Fibroblast of mammary gland (primary cell): ENCODE results near the gene P2RY8.

Source experiments
- DNase-seq: peaks from one replicate; pipeline ENCODE4 v3.0.0-alpha.2; 2010; ENCODE audit warnings: low read depth
- H3K4me3 ChIP-seq: 2 replicates; pipeline ENCODE4 v1.5.1; 2011; ENCODE audit warnings: low read depth, mild to moderate bottlenecking, low read length, moderate library complexity; ENCODE audit not compliant: control insufficient read depth
- TF ChIP-seq, protein P1 (sequence below): conservative IDR thresholded peaks from 2 replicates; pipeline ENCODE4 v1.5.1; 2011; ENCODE audit warnings: low read depth, low read length, inconsistent platforms; ENCODE audit not compliant: control insufficient read depth, insufficient read depth

Gene P2RY8

GRCh38 chrX:1465286-1466231, 71.4 kb downstream of the P2RY8 start:
- no peak for DNase-seq
- TF ChIP-seq, protein P1, sequence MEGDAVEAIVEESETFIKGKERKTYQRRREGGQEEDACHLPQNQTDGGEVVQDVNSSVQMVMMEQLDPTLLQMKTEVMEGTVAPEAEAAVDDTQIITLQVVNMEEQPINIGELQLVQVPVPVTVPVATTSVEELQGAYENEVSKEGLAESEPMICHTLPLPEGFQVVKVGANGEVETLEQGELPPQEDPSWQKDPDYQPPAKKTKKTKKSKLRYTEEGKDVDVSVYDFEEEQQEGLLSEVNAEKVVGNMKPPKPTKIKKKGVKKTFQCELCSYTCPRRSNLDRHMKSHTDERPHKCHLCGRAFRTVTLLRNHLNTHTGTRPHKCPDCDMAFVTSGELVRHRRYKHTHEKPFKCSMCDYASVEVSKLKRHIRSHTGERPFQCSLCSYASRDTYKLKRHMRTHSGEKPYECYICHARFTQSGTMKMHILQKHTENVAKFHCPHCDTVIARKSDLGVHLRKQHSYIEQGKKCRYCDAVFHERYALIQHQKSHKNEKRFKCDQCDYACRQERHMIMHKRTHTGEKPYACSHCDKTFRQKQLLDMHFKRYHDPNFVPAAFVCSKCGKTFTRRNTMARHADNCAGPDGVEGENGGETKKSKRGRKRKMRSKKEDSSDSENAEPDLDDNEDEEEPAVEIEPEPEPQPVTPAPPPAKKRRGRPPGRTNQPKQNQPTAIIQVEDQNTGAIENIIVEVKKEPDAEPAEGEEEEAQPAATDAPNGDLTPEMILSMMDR = no peak
- no peak overlapping the region for H3K4me3 ChIP-seq

DNA sequence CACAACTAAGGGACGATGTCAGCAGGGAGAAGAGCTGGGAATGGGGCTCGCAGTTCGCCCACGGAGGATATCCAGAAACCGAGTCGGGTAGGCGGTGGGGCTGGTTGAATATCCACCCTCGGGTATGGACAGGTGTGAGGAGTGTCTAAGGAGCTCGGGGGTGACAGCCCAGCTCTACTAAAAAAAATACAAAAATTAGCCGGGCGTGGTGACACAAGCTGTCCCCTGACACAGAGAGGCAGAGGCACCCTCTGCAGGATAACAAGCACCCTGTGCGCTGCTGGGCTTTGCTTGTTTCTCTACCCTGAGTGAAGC, 72.1 kb downstream of the P2RY8 start:
- TF ChIP-seq, protein P1 = no peak
- no peak overlapping the region for H3K4me3 ChIP-seq
- no peak for DNase-seq

DNA sequence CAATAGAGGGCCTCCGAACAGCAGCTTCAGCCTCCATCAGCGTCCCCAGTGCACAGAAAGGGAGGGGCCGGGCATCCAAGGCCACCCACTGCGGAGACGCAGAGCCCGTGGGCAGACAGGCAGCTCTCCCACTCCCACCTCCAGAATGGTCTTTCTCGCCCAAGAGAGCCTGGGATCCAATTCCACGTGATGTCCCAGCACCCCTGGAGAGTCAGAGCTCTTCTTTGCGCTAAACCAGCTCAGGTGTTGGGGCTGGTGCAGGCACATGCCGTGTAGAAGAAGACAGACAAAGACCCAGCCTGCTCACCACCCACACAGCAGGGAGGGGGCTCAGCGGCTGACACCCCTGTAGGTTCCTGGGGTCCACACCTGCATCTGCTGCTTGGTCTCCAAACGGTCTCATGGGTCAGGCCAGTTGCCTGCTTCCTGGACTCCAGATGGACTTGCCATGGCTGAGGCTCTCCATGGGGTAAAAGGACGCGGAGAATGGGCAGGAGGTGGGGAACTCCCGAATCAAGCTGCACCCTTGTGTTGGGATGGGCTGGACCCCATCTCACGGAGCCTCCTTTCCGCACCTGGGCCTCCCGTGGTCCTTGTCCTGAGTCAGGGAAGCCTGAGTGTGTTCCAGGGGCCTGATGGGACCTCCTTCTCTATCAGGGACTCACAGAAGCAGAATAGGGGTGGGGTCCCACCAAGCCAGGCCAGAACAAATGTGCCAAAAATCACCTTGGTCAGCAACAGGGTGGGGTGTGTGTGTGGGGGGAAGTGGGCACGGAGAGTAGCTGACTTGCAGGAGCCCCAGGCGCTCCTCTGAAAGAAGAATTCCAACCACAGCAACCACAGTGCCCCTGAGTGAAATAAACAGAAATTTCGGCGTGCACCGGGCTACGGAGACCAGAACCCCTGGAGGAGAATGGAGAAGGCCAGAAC, 72.7 kb downstream of the P2RY8 start:
- H3K4me3 ChIP-seq = no peak overlapping the region
- TF ChIP-seq, protein P1 = no peak
- no peak for DNase-seq

DNA sequence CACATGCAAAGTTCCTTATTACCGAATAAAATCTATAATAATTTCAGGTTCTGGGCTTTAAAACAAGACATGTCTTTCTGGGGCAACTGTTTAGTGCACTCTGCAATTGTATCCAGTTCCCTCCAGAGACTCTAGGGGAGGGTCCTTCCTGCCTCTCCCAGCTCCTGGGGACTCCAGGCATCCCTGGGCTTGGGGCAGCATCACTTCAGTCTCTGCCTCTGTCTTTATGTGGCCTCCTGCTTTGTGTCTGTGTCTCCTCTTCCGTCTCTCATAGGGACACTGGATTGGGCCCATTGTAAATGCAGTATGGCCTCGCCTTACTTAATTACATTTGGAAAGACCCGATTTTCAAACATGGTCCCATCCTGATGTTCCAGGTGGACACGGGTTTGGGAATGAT, 73.4 kb downstream of the P2RY8 start:
- no peak overlapping the region for H3K4me3 ChIP-seq
- no peak for DNase-seq
- TF ChIP-seq, protein P1 = no peak

DNA sequence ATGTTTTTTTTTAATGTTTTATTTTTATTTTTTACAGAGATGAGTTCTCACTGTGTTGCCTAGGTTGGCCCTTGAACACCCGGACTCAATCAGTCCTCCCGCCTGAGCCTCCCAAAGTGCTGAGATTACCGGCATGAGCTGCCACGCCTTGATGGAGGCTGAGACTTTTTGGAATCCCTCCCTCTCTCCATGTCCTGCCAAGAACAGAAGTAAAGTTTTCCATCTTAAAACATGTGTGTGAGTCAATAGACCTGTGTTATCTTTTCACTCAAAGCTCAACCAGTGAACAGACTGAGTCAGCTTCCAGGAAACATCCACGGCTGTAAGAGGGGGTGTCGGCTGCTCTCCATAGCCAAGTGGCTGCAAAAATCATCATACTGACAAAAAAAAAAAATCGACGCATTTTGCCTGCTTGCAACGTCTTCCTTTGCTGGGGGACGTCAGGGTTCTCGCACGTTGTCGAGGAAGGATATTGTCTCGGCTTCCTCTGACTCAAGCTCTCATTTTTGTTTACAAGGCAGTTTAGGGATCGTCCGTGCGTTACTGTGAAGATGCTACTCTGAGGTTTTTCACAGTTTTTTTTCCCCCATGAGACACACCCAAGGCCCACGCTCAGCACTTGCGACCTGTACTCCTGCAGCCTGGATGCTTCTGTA, 74.3 kb downstream of the P2RY8 start:
- DNase-seq = peak; percentile 76
- H3K4me3 ChIP-seq = no peak overlapping the region
- TF ChIP-seq, protein P1 = no peak

DNA sequence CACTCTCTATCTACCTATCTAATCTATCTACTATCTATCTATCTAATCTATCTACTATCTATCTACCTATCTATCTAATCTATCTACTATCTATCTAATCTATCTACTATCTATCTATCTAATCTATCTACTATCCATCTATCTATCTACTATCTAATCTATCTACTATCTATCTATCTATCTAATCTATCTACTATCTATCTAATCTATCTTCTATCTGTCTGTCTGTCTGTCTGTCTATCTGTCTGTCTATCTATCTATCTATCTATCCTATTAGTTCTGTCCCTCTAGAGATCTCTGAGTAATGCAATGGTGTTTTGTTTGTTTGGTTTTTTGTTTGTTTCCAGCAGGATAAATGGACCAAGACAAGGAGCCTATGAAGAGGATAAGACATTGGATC, 74.9 kb downstream of the P2RY8 start:
- TF ChIP-seq, protein P1 = no peak
- H3K4me3 ChIP-seq = no peak overlapping the region

More for the DNA sequence above, 74.9 kb downstream of the P2RY8 start:
- DNase-seq = no peak
